HG03060 (cell line): ENCODE measurements around the gene ALPK1.

Source experiments
- ATAC-seq: cut with Tn5 transposase; IDR thresholded peaks from one replicate; pipeline ENCODE4 v1.9.1; 2021; ENCODE audit warnings: low read depth, moderate number of reproducible peaks; ENCODE audit not compliant: unreplicated experiment

ALPK1 gene

GRCh38 chr4:112377171-112377570, 80.0 kb downstream of the ALPK1 start:
- no peak for ATAC-seq

GRCh38 chr4:112377594-112378242, 80.5 kb downstream of the ALPK1 start:
- no peak for ATAC-seq

- no peak for ATAC-seq
Measured at GRCh38 chr4:112378243-112378620, 81.1 kb downstream of the ALPK1 start.

- ATAC-seq: no peak
Measured at GRCh38 chr4:112378858-112379257, 81.7 kb downstream of the ALPK1 start.

- no peak for ATAC-seq
Measured at GRCh38 chr4:112379306-112379705, 82.1 kb downstream of the ALPK1 start.

GRCh38 chr4:112381996-112382692, 85.0 kb downstream of the ALPK1 start:
- no peak for ATAC-seq

- no peak for ATAC-seq
Measured at GRCh38 chr4:112386071-112386470, 88.9 kb downstream of the ALPK1 start.

GRCh38 chr4:112402098-112402497, 104.9 kb downstream of the ALPK1 start:
- no peak for ATAC-seq

- ATAC-seq: no peak
Measured at GRCh38 chr4:112403101-112403945, 106.2 kb downstream of the ALPK1 start.

- ATAC-seq: no peak
Measured at GRCh38 chr4:112410364-112410763, 113.2 kb downstream of the ALPK1 start.

- ATAC-seq: no peak
Measured at GRCh38 chr4:112410804-112411203, 113.6 kb downstream of the ALPK1 start.

GRCh38 chr4:112411781-112412550, 114.8 kb downstream of the ALPK1 start:
- ATAC-seq: no peak

GRCh38 chr4:112416464-112416863, 119.3 kb downstream of the ALPK1 start:
- ATAC-seq: no peak

GRCh38 chr4:112418092-112418491, 120.9 kb downstream of the ALPK1 start:
- no peak for ATAC-seq

- no peak for ATAC-seq
Measured at GRCh38 chr4:112421911-112422310, 124.7 kb downstream of the ALPK1 start.

GRCh38 chr4:112422644-112423043, 125.5 kb downstream of the ALPK1 start:
- ATAC-seq: no peak

- ATAC-seq: no peak
Measured at GRCh38 chr4:112423591-112423990, 126.4 kb downstream of the ALPK1 start.

- ATAC-seq: no peak
Measured at GRCh38 chr4:112425823-112426222, 128.7 kb downstream of the ALPK1 start.

- ATAC-seq: no peak
Measured at GRCh38 chr4:112426416-112426815, 129.2 kb downstream of the ALPK1 start.

- no peak for ATAC-seq
Measured at GRCh38 chr4:112431158-112431557, 134.0 kb downstream of the ALPK1 start.

GRCh38 chr4:112436987-112437386, 139.8 kb downstream of the ALPK1 start:
- ATAC-seq: no peak
